Colonic mucosa (tissue), 4 donors: Measurements from ENCODE around the gene IFRD1. TPM values are rescaled to one million over a fixed set of nuclear protein-coding genes. Genes with fewer than 3 reads are reported as not detected.

ENCODE experiments used
- DNase-seq: peaks from one replicate; pipeline ENCODE4 v3.0.0-alpha.2; 2020
- H3K27ac ChIP-seq: fragments of 200-600 bp; one replicate; pipeline ENCODE4 v1.8.0; 2021
- H3K27me3 ChIP-seq: fragments of 200-600 bp; one replicate; pipeline ENCODE4 v1.8.0; 2021
- H3K36me3 ChIP-seq: fragments of 200-600 bp; one replicate; pipeline ENCODE4 v1.8.0; 2021
- H3K4me1 ChIP-seq: fragments of 200-600 bp; one replicate; pipeline ENCODE4 v1.8.0; 2021; ENCODE audit warnings: mild to moderate bottlenecking
- H3K4me3 ChIP-seq: fragments of 200-600 bp; one replicate; pipeline ENCODE4 v1.8.0; 2021
- H3K9ac ChIP-seq, 2 donors: one replicate each; pipeline ENCODE4 v1.7.0; 2013; ENCODE audit warnings: control low read depth in 2 of 2, low read depth in 2 of 2, low read length in 2 of 2
- H3K9me3 ChIP-seq: fragments of 200-600 bp; one replicate; pipeline ENCODE4 v1.8.0; 2021
- intact Hi-C: fragments of 100-400 bp; cut with DNase I; formaldehyde crosslinking; loops from one replicate; pipeline ENCODE4 v1.14.1; 2022
- total RNA-seq, 2 donors: library from RNA; stranded (reverse); fragmentation: NEBNext Ultra II Directional in 1 of 2; extraction: Animal tissue kit (Norgen Biotek cat#: 25700) in 1 of 2; gene quantifications; one replicate each; pipeline ENCODE4 v1.2.1, GENCODE V29; 2021
- TF ChIP-seq, protein P1 (sequence below): fragments of 200-600 bp; IDR thresholded peaks from one replicate; pipeline ENCODE4 v1.8.0; 2022; ENCODE audit warnings: antibody characterized with exemption, mild to moderate bottlenecking
- donor health status: healthy.
- donor health status: DM: no; HTN: no; CAD: no.
- donor health status: DM: no; HTN: no; CAD: no.

IFRD1 gene
- total RNA-seq, 2 donors from 2014 or later, result 35.9 to 41.0 TPM

DNA sequence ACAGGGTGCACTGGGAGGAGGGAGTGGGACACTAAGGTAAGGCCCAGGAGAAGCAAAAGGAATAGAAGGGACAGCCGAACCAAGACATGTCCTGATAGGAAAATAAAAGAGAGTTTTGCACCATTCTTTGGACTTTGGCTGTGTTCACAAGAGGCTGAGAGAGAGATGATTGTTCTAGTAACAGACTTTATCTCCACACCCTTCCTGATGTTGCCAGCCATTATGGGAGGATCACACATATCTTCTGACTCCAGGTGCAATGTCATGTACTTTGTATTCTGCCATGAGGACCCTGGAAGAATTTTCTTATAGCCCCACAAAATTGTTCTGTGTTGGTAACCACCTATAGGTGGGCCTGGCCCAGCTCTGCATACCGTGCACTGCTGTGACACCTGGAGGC lies 41.9 kb downstream of the IFRD1 start:
- no peaks in the 10 kb centered on the region for H3K27me3 ChIP-seq
- H3K36me3 ChIP-seq, result no peaks in the 10 kb centered on the region
- no peaks in the 10 kb centered on the region for H3K4me1 ChIP-seq
- no peak overlapping the region for H3K4me3 ChIP-seq
- no peak overlapping the region for H3K27ac ChIP-seq
- intact Hi-C loops, result loop anchor here (5.0 to 10.0 kb wide), 2 partner anchors 77 to 745 kb away; no protein-coding TSS in a partner anchor
- no peaks in the 10 kb centered on the region for H3K9me3 ChIP-seq
- TF ChIP-seq, protein P1, sequence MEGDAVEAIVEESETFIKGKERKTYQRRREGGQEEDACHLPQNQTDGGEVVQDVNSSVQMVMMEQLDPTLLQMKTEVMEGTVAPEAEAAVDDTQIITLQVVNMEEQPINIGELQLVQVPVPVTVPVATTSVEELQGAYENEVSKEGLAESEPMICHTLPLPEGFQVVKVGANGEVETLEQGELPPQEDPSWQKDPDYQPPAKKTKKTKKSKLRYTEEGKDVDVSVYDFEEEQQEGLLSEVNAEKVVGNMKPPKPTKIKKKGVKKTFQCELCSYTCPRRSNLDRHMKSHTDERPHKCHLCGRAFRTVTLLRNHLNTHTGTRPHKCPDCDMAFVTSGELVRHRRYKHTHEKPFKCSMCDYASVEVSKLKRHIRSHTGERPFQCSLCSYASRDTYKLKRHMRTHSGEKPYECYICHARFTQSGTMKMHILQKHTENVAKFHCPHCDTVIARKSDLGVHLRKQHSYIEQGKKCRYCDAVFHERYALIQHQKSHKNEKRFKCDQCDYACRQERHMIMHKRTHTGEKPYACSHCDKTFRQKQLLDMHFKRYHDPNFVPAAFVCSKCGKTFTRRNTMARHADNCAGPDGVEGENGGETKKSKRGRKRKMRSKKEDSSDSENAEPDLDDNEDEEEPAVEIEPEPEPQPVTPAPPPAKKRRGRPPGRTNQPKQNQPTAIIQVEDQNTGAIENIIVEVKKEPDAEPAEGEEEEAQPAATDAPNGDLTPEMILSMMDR, result no peak
- no peak for DNase-seq
- H3K9ac ChIP-seq, result no peak overlapping the region

DNA sequence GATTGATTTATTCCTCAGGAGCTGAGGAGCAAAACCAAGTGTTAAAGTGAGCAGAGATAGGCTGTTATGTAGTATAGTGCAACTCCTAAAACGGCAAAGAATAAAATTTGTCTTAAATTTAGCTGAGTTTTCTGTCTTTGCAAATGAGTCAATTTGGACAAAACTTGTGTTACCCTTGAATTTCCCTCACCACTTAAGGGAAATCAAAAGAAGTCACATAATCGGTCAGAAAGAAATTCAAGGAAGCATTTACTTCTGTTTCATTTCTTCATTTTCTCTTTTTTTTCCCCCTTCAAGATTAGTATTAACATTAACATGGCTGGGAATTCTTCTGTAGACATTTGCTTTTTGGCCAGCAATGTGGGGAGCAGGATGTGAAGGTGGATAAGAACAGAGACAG lies 44.4 kb downstream of the IFRD1 start:
- H3K9ac ChIP-seq, result no peak overlapping the region
- H3K36me3 ChIP-seq, result no peaks in the 10 kb centered on the region
- H3K4me1 ChIP-seq, result no peaks in the 10 kb centered on the region
- no peaks in the 10 kb centered on the region for H3K9me3 ChIP-seq
- intact Hi-C loops, result loop anchor here (5.0 to 10.0 kb wide), 2 partner anchors 80 to 747 kb away; no protein-coding TSS in a partner anchor
- H3K27ac ChIP-seq, result no peak overlapping the region
- no peak overlapping the region for H3K4me3 ChIP-seq
- TF ChIP-seq, protein P1, result no peak
- DNase-seq, result no peak
- no peaks in the 10 kb centered on the region for H3K27me3 ChIP-seq

DNA sequence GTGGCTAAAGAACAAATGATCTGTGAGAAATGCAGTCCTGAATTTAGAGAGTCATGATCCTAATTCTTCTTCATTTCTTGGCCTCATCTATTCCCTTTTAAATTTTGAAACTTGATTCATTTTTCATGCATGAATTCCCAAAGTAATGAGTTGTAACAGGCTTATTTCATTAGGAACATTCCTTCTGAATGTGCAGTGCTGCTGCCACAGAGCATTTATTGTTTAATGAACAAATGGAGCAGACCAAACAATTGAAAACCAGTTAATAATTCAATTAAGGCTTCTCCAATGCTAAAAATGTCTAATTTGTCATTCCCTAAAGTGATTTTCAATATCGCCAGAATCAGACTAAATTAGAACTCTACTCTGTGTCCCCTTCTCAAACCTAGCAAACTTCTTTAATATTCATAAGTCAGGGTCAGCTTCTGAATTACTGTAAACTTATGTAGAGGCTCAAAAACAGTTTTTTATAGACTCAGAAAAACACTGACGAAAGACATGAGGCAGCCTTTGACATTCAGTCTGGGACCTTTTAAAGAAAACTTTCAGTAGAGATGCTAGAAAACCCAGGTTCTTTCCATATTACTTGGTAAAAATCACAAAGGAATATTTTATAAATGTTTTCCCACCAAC lies 45.0 kb downstream of the IFRD1 start:
- Histone ChIP-seq H3K4me3 (no peak overlapping the region), H3K36me3 (no peaks in the 10 kb centered on the region), H3K27ac (no peak overlapping the region), H3K9me3 (no peaks in the 10 kb centered on the region), H3K27me3 (no peaks in the 10 kb centered on the region), H3K9ac (no peak overlapping the region), H3K4me1 (no peaks in the 10 kb centered on the region)
- TF ChIP-seq, protein P1, result no peak
- intact Hi-C loops, result loop anchor here (10.0 kb wide), 1 partner anchor 80 kb away; no protein-coding TSS in a partner anchor
- no peak for DNase-seq

DNA sequence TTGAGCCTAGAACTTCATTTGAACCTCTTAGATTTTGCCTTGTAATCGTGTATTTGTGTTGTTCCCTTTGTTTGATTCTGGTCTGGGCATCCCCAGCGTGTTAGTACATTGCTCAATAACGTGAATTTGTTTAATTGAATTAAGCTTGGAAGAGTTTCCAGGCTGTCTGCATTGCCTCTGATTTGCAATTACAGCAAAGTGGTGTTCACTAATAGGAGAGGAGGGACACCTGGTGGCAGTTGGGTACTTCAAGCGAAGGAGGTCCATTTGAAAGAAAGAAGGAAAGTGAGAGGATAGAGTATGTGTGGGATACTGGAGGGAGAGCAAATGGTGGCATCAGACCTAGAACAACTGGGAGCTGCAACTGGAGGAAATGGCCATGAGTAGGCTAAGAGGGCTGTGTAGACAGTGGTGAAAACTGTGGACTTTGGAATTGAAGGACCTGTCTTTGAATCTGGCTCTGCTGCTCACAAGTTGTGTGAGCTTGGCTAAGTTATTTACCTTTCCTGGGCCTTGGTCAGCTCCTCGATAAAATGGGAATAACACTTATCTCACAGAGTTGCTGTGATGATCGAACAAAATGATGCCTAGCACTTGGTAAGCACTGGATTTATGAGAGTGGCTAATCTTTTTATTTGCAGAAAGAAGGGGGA lies 45.7 kb downstream of the IFRD1 start:
- H3K9me3 ChIP-seq, result no peaks in the 10 kb centered on the region
- no peak overlapping the region for H3K27ac ChIP-seq

DNA sequence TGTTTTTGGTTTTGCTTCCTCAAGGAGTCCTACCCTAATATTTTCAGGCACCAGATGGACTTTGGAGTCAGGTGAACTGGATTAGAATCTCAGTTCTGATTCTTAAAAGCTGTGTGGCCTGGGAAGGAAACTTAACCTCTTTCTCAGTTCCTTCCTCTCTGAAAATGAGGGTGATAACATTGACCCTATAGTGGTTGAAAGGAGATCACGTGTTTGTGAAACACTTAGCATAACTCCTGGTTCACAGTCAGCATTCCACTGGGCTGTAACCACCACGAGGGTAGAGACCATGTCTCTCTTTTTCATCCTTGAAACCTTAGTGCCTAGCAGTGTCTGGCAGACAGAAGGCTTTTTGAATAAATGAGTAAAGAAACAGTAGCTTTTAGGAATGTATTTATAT lies 47.2 kb downstream of the IFRD1 start:
- TF ChIP-seq, protein P1, result no peak
- no peaks in the 10 kb centered on the region for H3K4me1 ChIP-seq

More for the DNA sequence above, 45.7 kb downstream of the IFRD1 start:
- H3K9ac ChIP-seq, result no peak overlapping the region
- no peak overlapping the region for H3K4me3 ChIP-seq
- H3K4me1 ChIP-seq, result no peaks in the 10 kb centered on the region
- intact Hi-C loops, result loop anchor here (10.0 kb wide), 1 partner anchor 81 kb away; no protein-coding TSS in a partner anchor
- DNase-seq, result peak; percentile 47
- H3K27me3 ChIP-seq, result no peaks in the 10 kb centered on the region
- no peaks in the 10 kb centered on the region for H3K36me3 ChIP-seq
- TF ChIP-seq, protein P1, result peak; percentile 39

More for the DNA sequence above, 47.2 kb downstream of the IFRD1 start:
- intact Hi-C loops, result loop anchor here (10.0 kb wide), 1 partner anchor 83 kb away; no protein-coding TSS in a partner anchor
- H3K27ac ChIP-seq, result no peak overlapping the region
- no peaks in the 10 kb centered on the region for H3K27me3 ChIP-seq
- no peak for DNase-seq
- no peaks in the 10 kb centered on the region for H3K36me3 ChIP-seq
- H3K9ac ChIP-seq, result no peak overlapping the region
- no peak overlapping the region for H3K4me3 ChIP-seq
- H3K9me3 ChIP-seq, result no peaks in the 10 kb centered on the region
